ENCODE results near the gene FZD10.

The FZD10 gene

DNA sequence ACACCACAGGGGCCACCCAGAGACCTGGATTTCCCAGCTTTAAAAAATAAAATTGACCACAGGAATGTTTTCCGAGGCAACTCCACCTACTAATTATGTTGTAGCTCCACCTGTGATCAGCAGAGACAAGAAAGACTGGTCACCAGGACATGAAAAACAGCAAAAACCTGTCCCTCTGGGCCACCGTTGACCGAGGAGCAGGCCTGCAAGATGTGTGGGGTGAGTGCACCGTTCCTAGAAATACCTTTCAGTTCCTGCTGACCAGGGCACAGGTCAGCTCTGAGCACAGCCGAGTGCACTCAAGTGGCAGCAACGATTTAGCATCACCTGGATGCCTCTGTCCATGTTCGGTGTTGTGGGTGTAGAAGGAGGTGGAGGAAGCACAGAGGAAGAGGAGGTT lies 16.9 kb downstream of the FZD10 start:
- DNase-seq (ENCODE audit: low read depth) = no peak

GRCh38 chr12:130179621-130180020 lies 17.4 kb downstream of the FZD10 start:
- no peak for DNase-seq (ENCODE audit: low read depth)

- no peak for DNase-seq (ENCODE audit: low read depth)
Observed at GRCh38 chr12:130181211-130181610, 18.9 kb downstream of the FZD10 start.

DNA sequence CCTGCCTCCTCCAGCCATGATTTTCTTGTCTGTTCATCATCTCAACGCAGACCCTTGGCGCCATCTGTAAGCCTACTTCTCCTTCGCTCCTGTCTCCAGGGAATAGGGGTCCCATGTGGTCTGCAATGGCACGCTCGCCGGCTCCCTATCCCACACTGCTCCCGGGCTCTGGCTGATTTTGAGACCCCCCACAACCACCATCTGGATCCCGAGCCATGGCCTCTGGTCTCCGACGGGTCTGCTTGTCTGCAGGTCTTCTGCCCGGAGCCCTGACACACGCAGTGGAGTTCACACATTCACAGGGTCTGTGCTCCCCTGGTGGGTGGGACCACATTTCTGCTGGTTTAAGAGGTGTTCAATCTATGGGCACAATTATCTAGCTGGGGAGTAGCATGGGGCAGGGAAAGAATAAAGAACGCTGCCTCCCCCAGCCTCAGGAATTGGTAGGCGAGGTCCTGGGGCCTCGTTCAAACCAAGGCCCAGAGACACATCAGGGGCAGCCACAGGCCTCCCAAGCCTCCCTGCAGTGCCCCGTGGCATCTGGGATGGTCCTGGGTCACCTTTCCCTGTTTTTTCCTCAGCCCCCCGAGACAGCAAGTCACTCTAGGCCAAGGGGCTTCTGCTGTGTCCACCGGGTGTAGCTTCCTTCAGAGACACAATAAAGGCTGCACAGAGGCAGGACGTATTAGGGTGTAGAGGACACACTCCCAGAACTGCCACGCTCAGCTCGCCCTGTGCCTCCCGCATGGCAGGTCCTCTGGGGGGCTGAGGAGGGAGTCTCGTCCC lies 21.5 kb downstream of the FZD10 start:
- DNase-seq (ENCODE audit: low read depth) = no peak

DNA sequence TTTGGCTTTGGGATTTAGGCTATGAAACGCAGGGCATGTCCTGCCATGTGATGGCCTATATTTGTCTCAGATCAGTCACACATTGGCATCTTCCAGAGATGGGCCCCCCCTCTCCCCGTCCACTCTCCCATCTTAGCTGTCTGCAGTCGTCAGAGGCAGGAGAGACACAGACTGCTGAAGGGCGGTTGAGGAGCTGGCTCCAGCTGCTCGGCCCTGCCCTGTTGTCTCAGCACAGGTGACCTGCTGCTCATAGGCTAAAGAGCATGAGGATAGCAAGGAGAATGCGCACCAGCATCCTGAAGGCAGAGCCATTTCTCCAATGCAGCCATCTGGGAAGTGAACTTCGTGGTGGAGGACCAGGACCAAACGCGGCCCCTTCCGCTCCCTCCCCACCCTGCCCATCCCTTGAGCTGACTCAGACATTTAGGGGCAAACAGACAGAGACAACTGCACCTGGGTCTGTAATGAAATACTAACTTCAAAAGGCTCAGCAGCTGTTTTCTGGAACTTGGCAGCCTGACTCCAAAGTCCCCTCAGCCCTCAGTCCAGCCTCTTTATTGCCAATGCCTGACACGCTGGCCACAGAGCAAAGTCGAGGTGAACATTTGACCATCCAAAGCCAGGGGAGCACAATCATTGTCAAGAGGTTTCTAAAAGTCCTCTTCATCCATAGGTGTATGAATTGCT lies 22.3 kb downstream of the FZD10 start:
- no peak for DNase-seq (ENCODE audit: low read depth)

GRCh38 chr12:130185455-130186391 lies 23.5 kb downstream of the FZD10 start:
- DNase-seq (ENCODE audit: low read depth) = no peak

DNA sequence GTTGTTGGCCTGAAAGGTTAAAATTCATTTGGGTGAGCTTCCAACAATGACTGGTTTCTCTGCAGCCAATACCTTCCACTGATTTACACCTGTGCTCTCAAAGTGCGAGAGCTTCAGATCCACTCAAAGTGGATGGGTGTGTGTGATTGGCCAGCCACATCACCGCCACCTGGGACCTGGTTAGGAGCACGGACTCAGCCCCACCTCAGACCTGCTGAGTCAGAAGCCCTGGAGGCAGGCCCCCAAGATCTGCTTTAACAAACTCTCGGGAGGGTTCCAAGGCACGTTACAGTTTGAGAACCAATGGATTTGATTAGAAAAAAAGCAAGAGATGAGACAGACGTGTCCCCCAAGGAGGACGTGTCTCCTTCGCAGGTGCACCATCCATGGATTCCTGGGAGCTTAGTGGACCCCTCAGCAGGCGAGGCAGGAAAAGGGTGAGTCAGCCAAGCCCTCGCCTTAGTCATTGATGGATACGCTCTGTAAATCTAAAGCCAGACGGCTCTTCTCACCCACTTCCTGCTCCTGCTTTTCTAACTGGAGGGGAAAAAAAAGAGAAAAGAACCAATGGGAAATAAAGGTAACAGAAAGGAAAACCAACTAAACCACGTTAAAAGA lies 24.5 kb downstream of the FZD10 start:
- DNase-seq (ENCODE audit: low read depth) = no peak

GRCh38 chr12:130192642-130193345 lies 30.5 kb downstream of the FZD10 start:
- no peak for DNase-seq (ENCODE audit: low read depth)

DNA sequence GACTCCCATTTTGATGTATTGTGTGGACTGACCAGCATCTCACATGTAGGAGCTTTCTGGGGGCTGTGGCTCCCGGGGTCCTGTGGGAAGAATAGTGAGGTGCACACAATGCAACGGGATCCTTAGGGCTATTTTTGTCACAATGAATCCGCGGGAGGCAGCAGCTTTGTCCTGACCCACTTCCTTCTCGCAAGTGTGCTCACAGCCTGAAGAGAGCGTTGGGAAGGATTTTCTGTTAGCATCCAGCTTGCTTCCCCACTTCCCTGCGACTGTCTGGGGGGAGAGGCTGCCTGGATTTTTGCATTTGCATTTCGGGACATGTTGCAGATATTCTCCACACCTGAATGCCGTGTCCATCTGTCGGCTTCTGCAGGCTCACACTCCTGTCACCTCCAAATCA lies 31.9 kb downstream of the FZD10 start:
- no peak for DNase-seq (ENCODE audit: low read depth)

DNA sequence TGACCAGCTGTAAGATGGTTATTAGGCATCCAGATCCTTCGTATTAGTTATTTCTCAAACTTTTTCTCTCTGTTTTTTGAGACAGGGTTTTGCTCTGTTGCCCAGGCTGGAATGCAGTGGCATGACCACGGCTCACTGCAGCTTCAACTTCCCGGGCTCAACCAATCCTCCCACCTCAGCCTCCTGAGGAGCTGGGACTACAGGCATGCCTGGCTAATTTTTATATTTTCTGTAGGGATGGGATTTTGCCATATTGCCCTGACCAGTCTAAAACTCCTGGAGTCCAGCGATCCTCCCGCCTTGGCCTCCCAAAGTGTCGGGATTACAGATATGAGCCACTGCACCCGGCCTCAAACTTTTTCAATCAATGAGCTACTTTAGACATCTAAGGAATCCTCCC lies 33.1 kb downstream of the FZD10 start:
- DNase-seq (ENCODE audit: low read depth) = no peak

DNA sequence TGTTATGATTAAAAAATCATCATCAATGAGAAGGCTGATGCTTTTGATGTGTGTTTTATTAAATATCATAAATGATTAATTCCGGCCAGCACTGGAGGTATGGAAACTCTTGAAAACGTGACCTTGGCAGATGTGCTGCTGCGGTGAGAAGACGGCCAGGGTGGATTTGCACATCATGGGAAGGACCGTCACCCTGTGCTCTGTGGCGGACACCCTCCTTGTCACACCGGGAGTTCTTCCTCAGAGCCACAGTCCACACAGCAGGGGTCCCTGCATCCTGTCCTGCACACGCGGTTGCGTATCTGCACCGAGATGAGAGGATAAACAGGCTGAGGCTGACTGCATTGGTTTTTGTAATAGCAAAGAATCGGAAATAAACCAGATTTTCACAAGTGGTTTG lies 33.5 kb downstream of the FZD10 start:
- DNase-seq (ENCODE audit: low read depth) = no peak

DNA sequence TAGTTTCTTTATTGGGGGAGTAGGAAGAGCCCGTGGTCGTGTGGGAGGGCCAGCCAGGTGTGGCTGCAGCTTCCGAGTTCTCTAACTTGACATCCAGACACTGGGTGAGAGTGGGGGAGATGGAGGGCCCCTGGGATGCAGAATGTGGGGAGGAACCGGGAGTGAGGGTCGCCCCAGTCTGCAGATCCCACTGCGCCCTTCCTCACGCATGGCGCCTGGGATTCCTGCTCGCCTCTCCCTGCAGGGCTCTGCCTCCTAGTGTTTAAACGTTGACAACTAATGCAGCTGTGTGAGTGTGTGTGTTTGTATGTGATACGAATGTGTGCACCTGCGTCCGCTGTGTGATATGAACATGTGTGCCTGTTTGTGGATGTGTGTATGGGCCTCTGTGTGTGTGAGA lies 34.6 kb downstream of the FZD10 start:
- no peak for DNase-seq (ENCODE audit: low read depth)

- DNase-seq (ENCODE audit: low read depth) = no peak
Observed at GRCh38 chr12:130198026-130198662, 35.9 kb downstream of the FZD10 start.

DNA sequence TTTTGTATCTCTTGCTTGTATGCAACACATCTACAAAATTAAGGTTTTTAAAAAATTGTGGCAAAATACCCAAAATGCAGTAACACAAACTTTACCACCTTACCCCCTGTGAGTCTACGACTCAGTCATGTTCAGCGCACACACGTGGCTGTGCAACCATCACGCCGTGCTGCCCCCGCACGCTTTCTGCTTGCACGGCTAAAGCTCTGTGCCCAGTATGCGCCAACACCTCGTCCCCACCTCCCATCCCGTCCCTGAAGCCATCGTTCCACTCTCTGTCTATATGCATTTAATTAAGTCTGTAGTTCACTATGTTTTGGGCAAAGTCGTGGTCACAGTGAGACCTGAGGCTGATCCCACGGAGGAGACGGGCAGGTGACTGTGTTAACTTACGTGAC lies 36.4 kb downstream of the FZD10 start:
- DNase-seq (ENCODE audit: low read depth) = no peak

- DNase-seq (ENCODE audit: low read depth) = no peak
Observed at GRCh38 chr12:130199581-130200390, 37.5 kb downstream of the FZD10 start.

- no peak for DNase-seq (ENCODE audit: low read depth)
Observed at GRCh38 chr12:130200445-130200844, 38.2 kb downstream of the FZD10 start.

DNA sequence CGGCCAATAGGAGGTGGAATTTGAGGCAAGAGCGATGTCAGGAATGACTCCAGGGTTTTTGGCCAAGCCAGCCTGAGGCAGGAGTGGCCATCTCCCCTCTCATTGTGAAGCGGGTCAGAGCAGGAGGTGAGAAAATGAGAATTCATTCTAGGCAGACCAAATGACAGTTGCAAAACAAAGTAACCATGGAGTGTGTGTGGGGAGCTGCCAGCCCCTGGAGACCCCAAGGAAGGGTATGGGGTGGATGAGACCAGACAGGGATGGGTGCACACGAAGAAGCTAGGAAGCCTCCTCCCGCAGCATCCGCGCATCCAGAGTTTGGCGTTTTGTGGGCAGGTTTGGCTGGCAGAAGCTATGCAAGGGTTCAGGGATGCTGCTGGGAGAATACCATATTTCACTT lies 38.8 kb downstream of the FZD10 start:
- no peak for DNase-seq (ENCODE audit: low read depth)

DNA sequence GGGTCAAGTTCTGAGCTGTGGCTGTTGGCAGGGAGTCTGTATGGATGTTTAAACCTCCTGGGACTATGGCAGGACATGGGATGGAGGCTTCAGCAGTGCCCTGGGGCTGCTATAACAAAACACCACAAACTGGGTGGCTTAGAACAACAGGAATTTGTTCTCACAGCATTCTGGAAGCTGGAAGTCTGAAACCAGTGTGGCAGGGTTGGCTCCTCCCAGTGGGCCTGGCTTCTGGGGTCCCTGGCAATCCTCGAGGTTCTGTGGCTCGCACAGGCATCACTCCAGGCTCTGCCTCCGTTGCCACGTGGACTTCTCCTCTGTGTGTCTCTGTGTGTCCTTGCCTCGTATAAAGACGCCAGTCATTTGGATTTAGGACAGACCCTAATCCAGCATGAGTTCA lies 39.9 kb downstream of the FZD10 start:
- no peak for DNase-seq (ENCODE audit: low read depth)

GRCh38 chr12:130203151-130203550 lies 40.9 kb downstream of the FZD10 start:
- DNase-seq (ENCODE audit: low read depth) = no peak

DNA sequence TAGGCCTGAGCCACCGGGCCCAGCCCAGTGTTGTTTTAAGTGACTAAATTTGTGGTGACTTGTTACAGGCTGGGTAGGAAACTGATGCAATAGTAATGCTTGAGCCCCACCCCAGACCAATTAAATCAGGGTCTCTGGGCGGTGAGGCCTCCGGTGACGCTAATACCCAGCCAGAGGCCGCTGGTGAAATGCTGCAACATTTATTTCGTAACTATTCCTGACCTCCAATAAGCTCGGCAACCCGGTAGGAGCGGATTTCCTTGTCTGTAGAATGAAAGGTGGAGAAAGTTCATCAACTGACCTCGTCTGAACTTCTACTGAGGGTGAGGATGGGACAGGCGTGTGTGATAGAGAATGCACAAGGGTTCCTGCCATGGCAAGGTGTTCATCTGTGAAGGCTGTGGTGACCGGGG lies 42.3 kb downstream of the FZD10 start:
- no peak for DNase-seq (ENCODE audit: low read depth)

All from fibroblast of gingiva (primary cell).